Ovary (tissue), 9 donors: ENCODE measurements around the gene DICER1. TPM values are rescaled to one million over a fixed set of nuclear protein-coding genes. Genes with fewer than 3 reads are reported as not detected.
"Not testable (repeated sequence)": the region's sequence is repeated elsewhere in the genome, so short reads cannot be mapped to it uniquely, and the experiment has no call there.

Source experiments
- DNase-seq, 5 donors: peaks; one replicate each; pipeline ENCODE4 v3.0.0-alpha.2; 2019 to 2020
- H3K27ac ChIP-seq, 2 donors: fragments of 200-600 bp; one replicate each; pipeline versions ENCODE4 v1.5.1 to v1.8.0; 2019 to 2022
- H3K27me3 ChIP-seq: fragments of 200-600 bp; one replicate; pipeline ENCODE4 v1.8.0; 2022
- H3K36me3 ChIP-seq: fragments of 200-600 bp; sonication (generic); one replicate; pipeline ENCODE4 v1.5.1; 2019
- H3K4me1 ChIP-seq: one replicate; pipeline ENCODE4 v1.8.1; 2013; ENCODE audit warnings: mild to moderate bottlenecking, moderate library complexity; ENCODE audit not compliant: insufficient read depth
- H3K4me3 ChIP-seq: fragments of 200-600 bp; sonication (generic); one replicate; pipeline ENCODE4 v1.5.1; 2017
- H3K9me3 ChIP-seq, 2 donors: fragments of 200-600 bp in 1 of 2; sonication (generic) in 1 of 2; one replicate each; pipeline versions ENCODE4 v1.5.1 to v1.8.1; 2013 to 2019; ENCODE audit warnings: mild to moderate bottlenecking in 1 of 2, moderate library complexity in 1 of 2
- CTCF ChIP-seq, 3 donors: fragments of 450-650 bp in 2 of 3; fragments of 200-600 bp in 1 of 3; IDR thresholded peaks; one replicate each; pipeline versions ENCODE4 v1.5.1 to v1.8.0; 2016 to 2022; ENCODE audit warnings: antibody characterized with exemption in 3 of 3, mild to moderate bottlenecking in 1 of 3
- EP300 ChIP-seq: sonication (generic); formaldehyde crosslinking; IDR thresholded peaks from one replicate; pipeline ENCODE4 v1.6.1; 2017; ENCODE audit warnings: antibody characterized with exemption
- POLR2A ChIP-seq: fragments of 450-650 bp; IDR thresholded peaks from one replicate; pipeline ENCODE4 v1.6.1; 2017; ENCODE audit warnings: antibody characterized with exemption, mild to moderate bottlenecking, moderate library complexity
- WGBS, 3 donors: extraction: QIAGEN DNeasy Blood & Tissue Kit in 1 of 3; methylation state at CpG; one replicate each; pipeline versions ENCODE4 v1.1.5 to v1.1.7; 2013 to 2017; 5-methylcytosine and 5-hydroxymethylcytosine counted together
- intact Hi-C, 4 donors: fragments of 100-400 bp; cut with DNase I; formaldehyde crosslinking; loops; one replicate each; pipeline versions ENCODE4 v1.11.0 to v1.15.1; 2022 to 2023
- polyA plus RNA-seq, 2 donors: library from polyadenylated mRNA; stranded (reverse); fragments of 200-250 nt in 1 of 2; fragments of 350-450 nt in 1 of 2; fragmentation: Illumina TruSeq in 1 of 2; extraction: RNeasy Lipid Tissue Mini Kit (QIAGEN cat#74804) in 1 of 2; gene quantifications; one replicate each; pipeline ENCODE4 v1.2.3, GENCODE V29; 2013 to 2014
- total RNA-seq, 7 donors: library from RNA; depleted of rRNA in 2 of 7; stranded (reverse); fragments of >200 nt in 2 of 7; fragmentation: NEBNext Ultra II Directional in 3 of 7; extraction: Animal tissue kit (Norgen Biotek cat#: 25700) in 3 of 7; gene quantifications; one replicate each; pipeline versions ENCODE4 v1.1.0 to v1.2.4, GENCODE V29; 2016 to 2023
- donor health status: DM: no; HTN: no; CAD: no; lungs with moderate emphysema.
- donor health status: DM: no; HTN: no; CAD: no.
- donor health status: Bipolar disorder and iron deficiency.
- donor health status: DM: yes; HTN: yes; CAD: no.
- donor health status: DM: no; HTN: no; CAD: no.
- donor health status: DM: yes; HTN: yes; CAD: no.

The DICER1 gene
- total and polyA plus RNA-seq, 9 donors: 9.6 to 54.7 (median 47.4) TPM

- Histone ChIP-seq H3K4me3 (no peak overlapping the region), H3K4me1 (peaks cover 13% of the 10 kb centered on the region), H3K36me3 (no peaks in the 10 kb centered on the region), H3K27ac (no peak overlapping the region), H3K27me3 (no peaks in the 10 kb centered on the region), H3K9me3 (no peaks in the 10 kb centered on the region)
- 95 to 98% (median 97%) methylated on average over 2 of the region's 2 CpGs for WGBS, 3 donors
- TF ChIP-seq POLR2A (no peak), CTCF (IDR thresholded peaks at IDR 0.05) (no peak), EP300 (no peak)
- intact Hi-C loops: no loop called here
- DNase-seq: no peak
Observed at GRCh38 chr14:95142208-95142607, 15.1 kb downstream of the DICER1 start.

GRCh38 chr14:95141684-95142083 is 15.6 kb downstream of the DICER1 start:
- WGBS, 3 donors: 17 to 28% (median 20%) methylated on average over 1 of the region's 1 CpG
- Histone ChIP-seq H3K36me3 (no peaks in the 10 kb centered on the region), H3K27me3 (no peaks in the 10 kb centered on the region), H3K4me1 (peaks cover 13% of the 10 kb centered on the region), H3K27ac (no peak overlapping the region), H3K9me3 (no peaks in the 10 kb centered on the region), H3K4me3 (no peak overlapping the region)
- DNase-seq: no peak
- TF ChIP-seq EP300: no peak
- no peak for TF ChIP-seq CTCF (IDR thresholded peaks at IDR 0.05)
- TF ChIP-seq POLR2A: no peak
- intact Hi-C loops: no loop called here

GRCh38 chr14:95140060-95140858 is 17.1 kb downstream of the DICER1 start:
- H3K4me3 ChIP-seq: no peak overlapping the region
- no peaks in the 10 kb centered on the region for H3K36me3 ChIP-seq
- TF ChIP-seq EP300: no peak
- no peak for TF ChIP-seq POLR2A
- no peak for TF ChIP-seq CTCF (IDR thresholded peaks at IDR 0.05)
- intact Hi-C loops: no loop called here
- no peak for DNase-seq
- H3K27ac ChIP-seq: no peak overlapping the region
- no peaks in the 10 kb centered on the region for H3K9me3 ChIP-seq
- H3K27me3 ChIP-seq: no peaks in the 10 kb centered on the region
- WGBS, 3 donors: 62 to 67% (median 65%) methylated on average over 5 of the region's 5 CpGs
- H3K4me1 ChIP-seq: peaks cover 9% of the 10 kb centered on the region

GRCh38 chr14:95138876-95139275 is 18.5 kb downstream of the DICER1 start:
- TF ChIP-seq POLR2A (no peak), EP300 (no peak), CTCF (IDR thresholded peaks at IDR 0.05) (no peak)
- no peaks in the 10 kb centered on the region for H3K27me3 ChIP-seq
- H3K9me3 ChIP-seq: no peaks in the 10 kb centered on the region
- intact Hi-C loops: no loop called here
- no peaks in the 10 kb centered on the region for H3K36me3 ChIP-seq
- DNase-seq: no peak
- no peak overlapping the region for H3K4me3 ChIP-seq
- no peak overlapping the region for H3K27ac ChIP-seq
- peaks cover 9% of the 10 kb centered on the region for H3K4me1 ChIP-seq
- 100% methylated on average over 1 of the region's 1 CpG; no CpG with 5 or more reads in 1 of the 3 donors for WGBS, 3 donors

GRCh38 chr14:95138455-95138854 is 18.9 kb downstream of the DICER1 start:
- H3K36me3 ChIP-seq, DNase-seq, H3K4me1 ChIP-seq, H3K4me3 ChIP-seq, H3K27me3 ChIP-seq, H3K27ac ChIP-seq, H3K9me3 ChIP-seq, intact Hi-C loops: not testable (repeated sequence)
- WGBS, 3 donors: 26 to 52% (median 30%) methylated on average over 4 of the region's 5 CpGs
